Neutrophil (primary cell): ENCODE measurements around the gene CDKN3.

ENCODE experiments used
- H3K27ac ChIP-seq: fragments of 200-600 bp; sonication (generic); 2 replicates; pipeline ENCODE4 v1.5.1; 2016; ENCODE audit warnings: mild to moderate bottlenecking, moderate library complexity
- H3K27me3 ChIP-seq: fragments of 200-600 bp; sonication (generic); 2 replicates; pipeline ENCODE4 v1.6.0; 2016; ENCODE audit warnings: mild to moderate bottlenecking
- H3K36me3 ChIP-seq: fragments of 200-600 bp; sonication (generic); 2 replicates; pipeline ENCODE4 v1.5.1; 2017
- H3K4me1 ChIP-seq, 2 experiments: fragments of 200-600 bp in 1 of 2; sonication (generic) in 1 of 2; 1 replicate in 1 of 2; 2 replicates in 1 of 2; pipeline versions ENCODE4 v1.5.1 to v1.6.1; 2013 to 2016; ENCODE audit warnings: low read depth in 1 of 2, low read length in 1 of 2, mild to moderate bottlenecking in 1 of 2, moderate library complexity in 1 of 2; ENCODE audit not compliant: control insufficient read depth in 1 of 2, insufficient read depth in 1 of 2
- H3K4me3 ChIP-seq, 2 experiments: fragments of 200-600 bp in 1 of 2; sonication (generic) in 1 of 2; 1 replicate in 1 of 2; 2 replicates in 1 of 2; pipeline ENCODE4 v1.5.1; 2013 to 2016; ENCODE audit warnings: low read depth in 1 of 2, low read length in 1 of 2, mild to moderate bottlenecking in 1 of 2, moderate library complexity in 1 of 2
- H3K9me3 ChIP-seq: fragments of 200-600 bp; sonication (generic); 2 replicates; pipeline ENCODE4 v1.5.1; 2016
- CTCF ChIP-seq: fragments of 200-600 bp; sonication (generic); IDR thresholded peaks from 2 replicates; pipeline ENCODE4 v1.5.1; 2016; ENCODE audit warnings: antibody characterized with exemption

CDKN3 gene

GRCh38 chr14:54364555-54365415, 32.0 kb upstream of the CDKN3 start:
- Histone ChIP-seq H3K4me1 (no peaks in the 10 kb centered on the region), H3K27ac (no peak overlapping the region), H3K36me3 (no peaks in the 10 kb centered on the region), H3K9me3 (no peaks in the 10 kb centered on the region), H3K27me3 (no peaks in the 10 kb centered on the region), H3K4me3 (no peak overlapping the region)
- no peak for TF ChIP-seq CTCF

GRCh38 chr14:54366736-54367735, 29.8 kb upstream of the CDKN3 start:
- Histone ChIP-seq H3K27ac (no peak overlapping the region), H3K36me3 (no peaks in the 10 kb centered on the region), H3K4me3 (no peak overlapping the region), H3K4me1 (no peaks in the 10 kb centered on the region), H3K9me3 (no peaks in the 10 kb centered on the region), H3K27me3 (no peaks in the 10 kb centered on the region)
- no peak for TF ChIP-seq CTCF

- no peak overlapping the region for H3K4me3 ChIP-seq
- no peak for TF ChIP-seq CTCF
Observed at GRCh38 chr14:54368291-54368690, 28.5 kb upstream of the CDKN3 start.

GRCh38 chr14:54369343-54369742, 27.5 kb upstream of the CDKN3 start:
- H3K4me3 ChIP-seq: no peak overlapping the region
- H3K27me3 ChIP-seq: no peaks in the 10 kb centered on the region
- no peak overlapping the region for H3K27ac ChIP-seq
- no peaks in the 10 kb centered on the region for H3K36me3 ChIP-seq
- no peaks in the 10 kb centered on the region for H3K9me3 ChIP-seq
- no peaks in the 10 kb centered on the region for H3K4me1 ChIP-seq
- TF ChIP-seq CTCF: no peak

More at GRCh38 chr14:54368291-54368690, 28.5 kb upstream of the CDKN3 start:
- Histone ChIP-seq H3K27ac (no peak overlapping the region), H3K4me1 (no peaks in the 10 kb centered on the region), H3K36me3 (no peaks in the 10 kb centered on the region), H3K9me3 (no peaks in the 10 kb centered on the region), H3K27me3 (no peaks in the 10 kb centered on the region)

GRCh38 chr14:54370323-54371198, 26.2 kb upstream of the CDKN3 start:
- Histone ChIP-seq H3K4me3 (no peak overlapping the region), H3K27ac (no peak overlapping the region)
- no peak for TF ChIP-seq CTCF

More at GRCh38 chr14:54370323-54371198, 26.2 kb upstream of the CDKN3 start:
- Histone ChIP-seq H3K9me3 (no peaks in the 10 kb centered on the region), H3K4me1 (no peaks in the 10 kb centered on the region), H3K36me3 (no peaks in the 10 kb centered on the region), H3K27me3 (no peaks in the 10 kb centered on the region)
